HCT116 (cell line): Measurements from ENCODE around the gene ZNF521.

Experiments used
- EGR1 ChIP-seq: IDR thresholded peaks from 2 replicates; pipeline ENCODE4 v1.6.1; 2012; ENCODE audit warnings: low read depth
- EZH2 ChIP-seq: fragments of 200-600 bp; sonication (generic); IDR thresholded peaks from 2 replicates; pipeline ENCODE4 v1.6.1; 2017; ENCODE audit warnings: antibody characterized with exemption, mixed run types
- POLR2A ChIP-seq: IDR thresholded peaks from 2 replicates; pipeline ENCODE4 v1.7.0; 2011; ENCODE audit warnings: borderline replicate concordance; ENCODE audit not compliant: insufficient read depth, insufficient read length; ENCODE audit errors: extremely low read depth
- POLR2AphosphoS5 ChIP-seq: IDR thresholded peaks from 2 replicates; pipeline ENCODE4 v1.6.1; 2011; ENCODE audit warnings: mild to moderate bottlenecking, low read depth, low read length, moderate library complexity
- TCF7L2 ChIP-seq: IDR thresholded peaks from 2 replicates; pipeline ENCODE4 v1.7.0; 2011; ENCODE audit warnings: borderline replicate concordance, inconsistent platforms; ENCODE audit not compliant: insufficient read depth, insufficient read length; ENCODE audit errors: extremely low read depth
- TF ChIP-seq, protein P1 (sequence below), 3 experiments: fragments of 200-600 bp in 1 of 3; sonication (generic) in 1 of 3; IDR thresholded peaks in 2 of 3; conservative IDR thresholded peaks in 1 of 3; 2 replicates each; pipeline ENCODE4 v1.5.1; 2012 to 2017; ENCODE audit warnings: low read depth in 2 of 3, low read length in 2 of 3, antibody characterized with exemption in 1 of 3, borderline replicate concordance in 1 of 3, control low read depth in 1 of 3, mild to moderate bottlenecking in 1 of 3, mixed read lengths in 1 of 3, mixed run types in 1 of 3, moderate library complexity in 1 of 3; ENCODE audit not compliant: insufficient read depth in 1 of 3

DNA sequence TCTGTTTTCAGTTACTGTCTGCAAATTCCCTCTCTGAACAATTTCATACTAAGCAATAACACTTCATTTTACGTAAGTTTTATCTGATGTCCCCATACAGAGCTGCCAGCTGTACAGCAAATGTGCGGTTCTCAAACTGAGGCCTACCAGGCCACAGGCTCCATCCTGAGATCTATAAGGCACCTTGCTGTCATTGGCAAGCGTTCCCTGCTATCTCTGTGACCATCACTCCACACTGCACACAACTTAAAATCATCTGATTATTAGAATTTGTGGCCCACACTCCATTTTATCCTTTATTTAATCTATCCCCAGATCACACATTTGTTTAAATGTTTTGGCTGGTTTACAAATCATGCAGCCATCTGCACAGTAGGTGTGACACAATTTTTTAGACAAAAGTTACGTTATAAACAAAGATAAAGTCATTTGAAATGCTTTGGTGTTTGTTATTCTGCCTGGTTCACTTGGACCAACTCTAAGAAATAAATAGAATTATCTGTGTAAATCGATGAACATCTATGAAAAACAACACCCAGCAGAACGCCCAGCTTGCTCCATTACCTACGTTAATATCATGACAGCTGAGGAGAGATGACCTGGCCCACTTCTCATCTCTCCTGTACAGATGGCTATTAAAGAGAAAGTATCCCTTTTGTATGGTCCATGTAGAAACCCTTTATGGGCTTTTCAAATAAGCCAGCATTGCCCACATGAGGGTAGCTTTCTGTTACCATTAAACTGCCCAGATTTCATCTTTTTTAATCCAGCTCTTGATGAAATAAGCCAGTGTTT lies 162.4 kb downstream of the ZNF521 start:
- TF ChIP-seq, protein P1, sequence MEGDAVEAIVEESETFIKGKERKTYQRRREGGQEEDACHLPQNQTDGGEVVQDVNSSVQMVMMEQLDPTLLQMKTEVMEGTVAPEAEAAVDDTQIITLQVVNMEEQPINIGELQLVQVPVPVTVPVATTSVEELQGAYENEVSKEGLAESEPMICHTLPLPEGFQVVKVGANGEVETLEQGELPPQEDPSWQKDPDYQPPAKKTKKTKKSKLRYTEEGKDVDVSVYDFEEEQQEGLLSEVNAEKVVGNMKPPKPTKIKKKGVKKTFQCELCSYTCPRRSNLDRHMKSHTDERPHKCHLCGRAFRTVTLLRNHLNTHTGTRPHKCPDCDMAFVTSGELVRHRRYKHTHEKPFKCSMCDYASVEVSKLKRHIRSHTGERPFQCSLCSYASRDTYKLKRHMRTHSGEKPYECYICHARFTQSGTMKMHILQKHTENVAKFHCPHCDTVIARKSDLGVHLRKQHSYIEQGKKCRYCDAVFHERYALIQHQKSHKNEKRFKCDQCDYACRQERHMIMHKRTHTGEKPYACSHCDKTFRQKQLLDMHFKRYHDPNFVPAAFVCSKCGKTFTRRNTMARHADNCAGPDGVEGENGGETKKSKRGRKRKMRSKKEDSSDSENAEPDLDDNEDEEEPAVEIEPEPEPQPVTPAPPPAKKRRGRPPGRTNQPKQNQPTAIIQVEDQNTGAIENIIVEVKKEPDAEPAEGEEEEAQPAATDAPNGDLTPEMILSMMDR (IDR thresholded peaks at IDR 0.05 in 2 of 3, conservative IDR thresholded peaks at IDR 0.05 in 1 of 3; ENCODE audit: borderline replicate concordance in 1 of 3, insufficient read depth in 1 of 3, low read depth in 2 of 3, low read length in 2 of 3), result no peak
- TF ChIP-seq EZH2 (no peak), TCF7L2 (no peak), EGR1 (no peak), POLR2A (no peak), POLR2AphosphoS5 (no peak)
